ENCODE results near the gene CELSR1.
"Not testable (repeated sequence)": the region's sequence is repeated elsewhere in the genome, so short reads cannot be mapped to it uniquely, and the experiment has no call there.

Gene CELSR1

DNA sequence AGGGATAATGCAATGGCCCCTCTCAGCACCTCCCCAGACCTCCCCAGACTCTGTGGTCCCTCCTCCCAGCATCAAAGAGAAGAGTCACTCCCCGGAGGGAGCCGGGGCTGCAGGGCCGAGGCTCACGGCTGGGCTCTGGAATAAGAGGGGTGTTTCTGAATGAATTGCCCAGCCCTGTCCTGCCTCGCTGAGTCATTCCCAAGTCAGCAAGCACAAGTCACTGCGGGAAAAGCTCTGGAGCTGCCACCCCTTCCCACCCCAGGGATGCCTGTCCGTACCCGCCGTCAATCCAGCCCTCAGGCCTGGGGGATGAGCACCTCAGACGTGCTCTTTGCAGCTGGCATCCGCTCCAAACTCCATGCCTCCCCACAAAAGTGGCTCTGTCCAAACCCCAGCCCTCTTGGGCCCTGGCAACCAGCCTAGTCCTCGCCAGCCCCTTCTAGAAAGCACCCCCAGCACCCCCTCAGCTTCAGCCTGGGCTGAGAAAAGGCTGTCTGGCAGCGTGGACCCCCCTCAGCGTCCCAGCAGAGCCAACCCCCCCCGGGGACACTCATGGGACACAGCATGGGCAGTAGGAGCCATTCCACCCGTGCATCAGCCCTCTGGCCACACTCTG is 22.7 kb downstream of the CELSR1 start:
- no peak for DNase-seq (ENCODE audit: low read depth, low spot score)

DNA sequence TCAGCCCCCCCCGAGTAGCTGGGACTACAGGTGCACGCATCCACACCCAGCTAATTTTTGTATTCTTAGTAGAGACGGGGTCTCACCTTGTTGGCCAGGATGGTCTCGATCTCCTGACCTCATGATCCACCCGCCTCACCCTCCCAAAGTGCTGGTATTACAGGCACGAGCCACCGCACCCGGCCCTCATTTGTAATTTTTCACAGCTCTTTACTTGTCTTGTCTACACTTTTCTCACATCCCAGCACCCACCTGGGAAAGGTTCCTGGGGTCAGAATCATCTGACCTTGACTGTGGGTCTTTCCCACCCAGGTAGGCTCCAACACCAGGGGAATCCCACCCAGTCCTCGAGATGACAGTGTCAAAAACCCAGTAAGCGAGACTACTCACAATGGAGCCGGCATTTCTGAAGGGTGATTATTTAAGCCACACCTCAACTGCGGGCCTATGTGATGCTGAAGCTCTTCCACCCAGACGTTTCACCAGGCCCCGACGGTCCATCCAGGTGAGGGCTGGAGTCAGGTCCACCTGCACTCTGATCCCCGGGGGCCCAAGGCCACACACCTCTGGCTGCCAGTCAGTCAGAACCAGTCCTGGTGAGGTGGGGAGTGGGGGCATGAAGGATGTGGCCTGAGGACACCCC is 23.4 kb downstream of the CELSR1 start:
- no peak for DNase-seq (ENCODE audit: low read depth, low spot score)

DNA sequence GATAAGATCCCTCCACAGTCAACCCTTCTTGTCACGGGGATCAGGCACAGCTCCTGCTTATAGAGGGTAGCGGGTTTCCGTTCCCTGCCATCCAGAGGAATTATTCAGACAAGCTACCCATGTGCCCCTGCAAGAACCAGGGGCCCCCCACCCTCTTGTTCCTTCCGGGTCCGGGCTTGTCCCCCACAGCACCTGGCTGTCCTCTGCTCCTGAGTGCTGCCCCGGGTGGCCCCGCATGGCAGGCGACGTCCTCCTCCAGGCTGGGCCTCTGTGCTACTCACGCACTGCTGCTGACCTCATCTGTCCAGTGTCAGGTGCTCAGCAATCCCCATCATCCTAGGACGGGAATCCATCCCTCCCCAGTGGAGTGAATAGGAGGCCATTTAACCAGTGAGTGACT is 24.7 kb downstream of the CELSR1 start:
- no peak for DNase-seq (ENCODE audit: low read depth, low spot score)

DNA sequence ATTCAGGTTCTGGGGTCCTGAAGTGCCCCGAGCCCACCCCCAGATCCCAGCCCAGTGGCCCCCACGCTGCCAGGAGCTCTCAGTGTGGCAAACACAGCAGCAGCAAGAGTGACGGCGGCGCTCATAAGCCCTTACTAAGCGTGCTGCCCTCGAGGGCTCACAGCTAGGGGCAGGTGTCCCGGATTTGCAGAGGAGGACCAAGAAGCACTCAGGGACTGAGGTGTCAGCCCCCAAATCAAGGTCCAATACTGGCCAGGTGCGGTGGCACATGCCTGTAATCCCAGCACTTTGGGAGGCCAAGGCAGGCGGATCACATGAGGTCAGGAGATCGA is 25.4 kb downstream of the CELSR1 start:
- DNase-seq (ENCODE audit: low read depth, low spot score): no peak

DNA sequence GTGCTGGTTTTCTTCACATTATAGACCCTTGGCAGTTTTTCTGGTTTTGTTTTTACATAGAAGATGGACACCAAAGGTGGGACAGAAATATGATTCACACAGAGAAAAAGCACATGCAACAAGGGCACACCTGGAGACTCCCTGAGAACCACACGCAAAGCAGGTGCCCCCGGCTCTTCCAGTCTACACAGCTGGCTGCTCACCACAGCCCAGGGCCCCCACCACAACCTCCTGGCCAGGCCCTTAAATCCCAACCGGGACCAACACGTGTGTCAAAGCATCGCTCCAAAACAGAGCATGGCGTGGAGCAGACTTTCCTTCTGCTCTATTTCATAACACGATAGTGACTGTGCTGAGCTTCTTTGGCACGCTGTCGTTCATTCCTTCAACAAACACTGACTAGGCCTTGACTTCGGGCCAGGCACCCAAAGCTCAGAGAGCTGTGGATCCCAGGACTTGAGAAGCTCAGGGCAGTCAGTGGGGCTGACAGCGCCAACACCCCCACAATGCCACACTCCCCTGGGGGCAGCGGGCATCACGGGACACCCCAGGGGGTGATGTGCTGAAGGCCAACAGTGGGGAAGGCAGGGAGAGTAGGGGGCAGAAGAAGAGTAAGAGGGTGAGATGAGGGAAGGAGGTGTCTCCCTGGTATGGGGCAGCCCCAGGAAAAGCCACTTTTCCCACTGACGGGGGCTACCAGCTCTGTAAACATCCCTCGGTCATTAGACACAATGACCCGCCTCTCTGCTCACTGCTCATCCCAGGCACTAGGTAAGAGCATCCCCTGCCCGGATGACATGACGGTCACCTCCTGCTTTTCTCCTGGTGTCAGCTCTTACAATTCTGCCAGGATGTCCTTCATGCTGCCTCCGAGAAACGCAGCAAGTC is 26.0 kb downstream of the CELSR1 start:
- no peak for DNase-seq (ENCODE audit: low read depth, low spot score)

DNA sequence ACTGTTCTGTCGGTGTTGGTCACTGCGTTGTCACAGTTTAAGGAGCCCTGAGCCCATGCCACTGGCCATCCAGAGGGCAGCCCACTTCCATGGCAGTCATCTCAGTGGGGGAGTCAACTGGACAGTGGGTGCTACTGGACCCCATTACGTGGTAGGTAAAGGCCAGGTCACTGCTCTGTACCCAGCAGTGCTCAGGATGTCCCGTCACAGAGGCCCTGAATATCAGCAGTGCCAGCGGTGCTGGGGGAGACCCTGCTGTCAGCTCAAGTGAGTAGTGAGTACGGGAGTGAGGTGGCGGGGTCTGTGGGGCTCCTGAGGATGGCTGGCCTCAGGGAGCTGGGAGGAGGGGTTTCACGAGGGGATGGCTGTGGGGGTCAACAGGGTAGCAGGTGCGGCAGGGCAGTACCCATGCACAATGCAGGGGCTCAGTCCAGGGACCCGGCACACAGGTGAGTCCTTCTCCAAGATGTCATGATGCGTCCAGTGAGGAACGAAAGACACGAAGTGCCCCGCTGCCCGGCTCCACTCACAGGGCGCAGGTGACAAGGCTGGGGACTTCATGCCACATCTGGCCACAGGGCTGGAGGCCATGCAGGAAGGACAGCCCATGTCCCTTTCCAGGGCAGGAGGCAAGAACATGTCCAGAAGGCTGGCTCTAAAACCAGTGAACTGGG is 27.9 kb downstream of the CELSR1 start:
- DNase-seq (ENCODE audit: low read depth, low spot score): no peak

DNA sequence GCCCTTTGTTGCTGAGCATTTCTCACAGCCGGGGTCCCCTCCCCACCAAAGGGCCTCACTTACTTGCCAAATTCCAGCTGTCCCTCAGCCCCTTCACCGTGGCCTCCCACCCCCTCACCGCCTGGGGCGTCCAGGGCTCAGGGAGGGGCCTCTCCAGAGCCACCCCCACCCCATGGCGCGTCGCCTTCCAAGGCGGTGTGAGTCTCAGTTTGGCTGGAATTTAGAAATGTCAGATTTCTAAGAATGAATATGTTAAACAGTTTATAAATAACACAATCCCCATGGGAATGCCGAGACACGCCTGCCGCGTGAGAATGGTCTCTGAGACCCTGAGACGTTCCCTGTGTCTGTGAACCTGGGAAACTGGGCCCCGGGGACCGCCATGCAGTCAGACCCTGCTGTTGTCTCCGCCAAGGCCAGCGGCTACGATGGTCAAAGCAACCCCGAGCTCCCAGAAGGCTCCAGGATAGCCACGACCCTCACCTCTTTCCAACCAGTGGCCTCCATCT is 28.9 kb downstream of the CELSR1 start:
- no peak for DNase-seq (ENCODE audit: low read depth, low spot score)

DNA sequence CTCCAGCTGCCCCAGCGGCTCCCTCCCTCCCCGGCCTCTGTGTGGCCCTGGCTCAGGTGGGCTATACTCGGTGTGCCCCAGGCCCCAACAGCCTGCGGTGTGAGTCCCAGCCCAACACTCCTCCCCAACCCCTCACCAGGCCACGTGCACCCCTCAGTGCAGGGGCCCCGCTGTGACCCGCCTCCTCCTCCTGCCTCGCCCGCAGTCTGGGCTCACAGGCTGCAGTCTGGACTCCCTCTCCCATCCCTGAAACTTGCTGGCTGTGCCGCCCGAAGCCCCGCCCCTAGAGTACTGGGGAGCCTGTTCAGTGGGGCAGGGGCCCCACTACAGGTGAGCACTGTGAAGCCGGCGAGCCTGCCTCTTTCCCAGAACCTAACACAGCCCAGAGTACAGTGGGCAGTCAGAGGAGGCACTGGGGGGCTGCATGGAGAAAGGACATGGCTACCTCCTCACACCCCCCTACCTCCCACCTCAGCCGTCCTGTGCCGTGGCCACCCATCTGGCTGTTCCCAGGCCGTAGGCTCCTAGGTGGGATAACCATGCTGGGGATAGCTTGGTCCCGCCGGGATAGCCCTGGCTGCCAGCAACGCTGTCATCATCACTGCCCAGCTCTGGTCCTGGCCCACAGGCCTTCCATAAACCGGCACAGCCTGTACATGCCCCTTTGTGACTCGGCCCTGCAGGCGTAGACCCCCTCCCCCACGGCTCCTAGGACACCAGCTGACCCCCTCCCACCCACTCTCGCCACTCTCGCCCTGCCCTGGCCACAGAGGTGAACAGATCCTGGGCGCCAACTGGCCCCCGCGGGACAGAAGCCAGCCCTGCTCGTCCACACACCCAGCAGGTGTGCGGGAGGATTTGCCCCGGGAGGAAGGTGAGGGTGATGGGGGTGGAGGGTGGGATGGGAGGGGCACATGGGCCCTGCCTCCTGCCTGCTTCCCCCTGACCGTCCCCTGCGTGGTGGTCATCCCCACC is 29.7 kb downstream of the CELSR1 start:
- no peak for DNase-seq (ENCODE audit: low read depth, low spot score)

DNA sequence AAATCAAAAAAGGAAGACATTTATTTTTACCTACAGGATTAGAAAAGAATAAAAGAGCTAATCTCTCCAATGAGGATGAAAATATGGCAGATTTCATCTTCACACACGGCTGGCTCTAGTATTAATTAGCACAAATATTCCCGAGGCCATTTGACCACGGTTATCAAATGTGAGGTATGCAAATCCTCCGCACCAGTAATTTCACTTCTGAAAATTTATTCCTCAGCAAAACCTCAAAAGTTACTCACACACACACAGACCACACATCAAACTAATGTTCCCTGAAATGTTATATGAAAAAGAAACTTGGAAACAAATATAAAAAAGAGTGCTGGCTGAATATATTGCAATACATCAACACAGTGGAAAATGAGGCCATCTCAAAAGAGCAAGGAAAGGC is 32.8 kb downstream of the CELSR1 start:
- DNase-seq (ENCODE audit: low read depth, low spot score): no peak

DNA sequence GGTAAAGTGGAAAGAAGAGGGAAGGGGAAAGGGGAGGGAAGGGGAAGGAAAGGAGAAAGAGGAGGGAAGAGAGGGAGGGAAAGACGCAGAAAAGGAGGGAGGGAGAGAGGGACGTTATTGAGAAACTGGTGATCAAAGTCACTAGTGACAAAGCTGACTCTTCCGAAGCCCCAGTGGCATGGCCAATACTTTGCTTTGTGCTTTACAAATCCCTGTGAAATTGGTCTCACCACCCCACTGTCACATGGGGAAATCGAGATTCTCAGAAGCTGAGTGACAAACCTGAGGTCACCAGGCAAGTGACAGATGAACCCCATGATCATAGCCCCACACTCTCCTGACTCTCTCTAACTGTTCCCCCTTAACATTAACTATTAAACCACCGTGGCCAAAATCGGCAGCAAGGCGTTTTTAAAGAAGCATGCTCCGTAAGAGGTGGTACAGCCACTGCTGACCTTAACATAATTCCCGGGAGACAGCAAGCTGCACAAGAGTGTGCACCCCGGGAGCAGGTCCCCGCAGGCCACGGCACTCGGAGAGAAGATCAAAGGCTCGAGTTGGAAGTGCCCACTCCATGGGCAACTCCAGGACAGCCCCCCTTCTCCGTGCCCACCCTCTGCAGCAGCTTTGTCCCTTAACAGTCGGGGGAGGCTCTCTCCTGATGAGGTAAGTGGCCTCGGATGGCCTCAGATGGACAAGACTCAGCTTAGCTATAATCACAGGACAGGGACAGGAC is 34.8 kb downstream of the CELSR1 start:
- DNase-seq (ENCODE audit: low read depth, low spot score): no peak

DNA sequence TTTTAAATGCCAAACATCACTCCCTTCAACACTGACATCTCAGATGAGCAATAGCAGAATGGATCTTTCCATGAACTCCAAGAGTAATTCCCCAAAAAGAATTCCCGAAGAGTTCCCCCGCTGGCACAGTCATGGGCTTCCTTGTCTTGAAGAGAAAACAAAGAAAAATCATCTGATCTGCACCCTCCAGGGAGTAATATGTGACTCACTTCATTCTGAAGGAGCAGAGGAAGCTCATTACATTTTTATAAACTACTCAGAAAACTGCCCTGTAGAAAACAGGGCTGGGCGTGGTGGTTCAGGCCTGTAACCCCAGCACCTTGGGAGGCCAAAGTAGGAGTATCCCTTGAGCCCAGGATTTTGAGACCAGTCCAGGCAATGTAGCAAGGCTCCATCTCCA is 35.7 kb downstream of the CELSR1 start:
- DNase-seq (ENCODE audit: low read depth, low spot score): peak; percentile 77

DNA sequence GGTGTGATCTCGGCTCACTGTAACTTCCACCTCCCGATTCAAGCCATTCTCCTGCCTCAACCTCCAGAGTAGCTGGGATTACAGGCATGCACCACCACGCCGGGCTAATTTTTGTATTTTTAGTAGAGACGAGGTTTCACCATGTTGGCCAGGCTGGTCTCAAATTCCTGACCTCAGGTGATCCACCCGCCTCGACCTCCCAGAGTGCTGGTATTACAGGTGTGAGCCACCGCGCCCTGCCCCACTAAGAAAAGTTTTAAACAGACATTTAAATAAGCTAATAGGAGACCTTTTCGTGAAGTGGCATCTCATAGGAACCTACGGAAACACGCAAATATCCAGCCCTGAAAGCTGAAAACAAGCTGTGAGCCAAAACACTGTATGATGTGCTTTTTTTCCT is 36.2 kb downstream of the CELSR1 start:
- DNase-seq (ENCODE audit: low read depth, low spot score): not testable (repeated sequence)

DNA sequence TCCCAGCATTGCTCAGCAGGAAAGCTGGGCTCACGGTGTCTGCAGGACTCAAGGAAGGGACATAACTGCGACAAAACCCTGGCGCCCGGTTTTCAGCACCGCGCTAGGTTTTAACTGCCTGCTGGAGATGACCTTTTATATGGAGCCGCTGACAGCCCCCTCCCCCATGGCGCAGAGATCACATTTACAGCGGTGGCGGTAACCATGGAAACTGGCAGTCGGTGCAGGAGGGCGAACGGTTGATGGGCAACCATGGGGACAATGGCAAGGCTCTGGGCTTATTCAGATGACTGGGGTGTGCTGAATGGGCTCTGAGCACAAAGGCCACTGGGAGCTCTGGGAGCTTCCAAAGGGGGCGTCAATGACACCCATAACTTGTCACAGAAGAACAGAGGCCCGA is 37.2 kb downstream of the CELSR1 start:
- no peak for DNase-seq (ENCODE audit: low read depth, low spot score)

DNA sequence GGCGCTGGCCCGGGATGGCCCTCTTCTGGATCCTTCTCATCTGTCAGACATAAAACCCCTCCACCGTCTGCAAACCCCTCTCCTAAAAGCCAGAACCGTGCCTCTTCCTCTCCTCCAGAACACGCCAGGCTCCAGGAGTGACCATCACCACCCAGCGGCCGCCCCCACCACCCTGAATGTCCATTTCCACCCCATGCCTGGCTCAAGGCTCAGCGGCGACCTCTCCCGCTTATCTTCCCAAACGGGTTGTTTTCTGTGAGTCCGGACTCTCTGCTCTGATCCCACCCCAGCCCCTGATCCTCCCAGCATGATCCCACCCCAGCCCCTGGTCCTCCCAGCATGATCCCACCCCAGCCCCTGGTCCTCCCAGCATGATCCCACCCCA is 37.6 kb downstream of the CELSR1 start:
- DNase-seq (ENCODE audit: low read depth, low spot score): no peak

DNA sequence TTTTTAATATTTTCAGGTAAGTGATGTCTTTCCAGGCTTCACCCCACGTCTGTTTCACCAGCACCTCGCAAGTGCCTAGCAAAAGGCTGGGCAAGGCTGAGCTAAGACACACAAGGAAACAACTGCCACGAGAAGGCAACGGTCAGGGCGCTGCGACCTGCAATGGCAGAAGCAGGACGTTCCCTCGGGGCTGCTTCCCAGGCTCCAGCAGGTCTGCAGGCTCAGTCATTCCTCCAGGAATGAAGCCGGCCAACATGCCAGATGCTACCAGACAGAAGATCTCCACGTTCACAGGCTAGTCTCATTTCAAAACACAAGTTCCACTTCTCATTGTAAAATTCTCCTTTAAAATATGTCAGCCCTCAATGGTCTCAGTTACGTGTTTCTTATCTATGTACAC is 45.5 kb downstream of the CELSR1 start:
- DNase-seq (ENCODE audit: low read depth, low spot score): no peak

DNA sequence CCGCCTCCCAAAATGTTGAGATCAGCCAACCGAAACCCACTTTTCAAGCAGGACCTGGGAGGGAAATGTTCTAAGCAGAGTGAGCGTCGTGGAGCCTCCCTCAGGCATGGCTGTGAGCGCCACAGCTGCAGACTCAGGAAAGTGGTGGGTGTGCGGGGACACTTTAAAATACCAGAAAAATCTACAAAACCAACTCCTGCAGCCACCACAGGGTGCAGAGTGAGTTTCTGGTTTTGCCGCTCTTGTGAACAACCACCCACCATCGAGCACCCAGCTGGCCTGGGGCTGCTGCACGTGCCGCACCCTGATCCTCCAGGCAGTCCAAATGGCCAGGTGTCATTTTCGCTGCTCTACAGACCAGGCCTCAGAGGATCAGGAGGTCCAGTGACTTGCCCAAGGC is 46.9 kb downstream of the CELSR1 start:
- no peak for DNase-seq (ENCODE audit: low read depth, low spot score)

DNA sequence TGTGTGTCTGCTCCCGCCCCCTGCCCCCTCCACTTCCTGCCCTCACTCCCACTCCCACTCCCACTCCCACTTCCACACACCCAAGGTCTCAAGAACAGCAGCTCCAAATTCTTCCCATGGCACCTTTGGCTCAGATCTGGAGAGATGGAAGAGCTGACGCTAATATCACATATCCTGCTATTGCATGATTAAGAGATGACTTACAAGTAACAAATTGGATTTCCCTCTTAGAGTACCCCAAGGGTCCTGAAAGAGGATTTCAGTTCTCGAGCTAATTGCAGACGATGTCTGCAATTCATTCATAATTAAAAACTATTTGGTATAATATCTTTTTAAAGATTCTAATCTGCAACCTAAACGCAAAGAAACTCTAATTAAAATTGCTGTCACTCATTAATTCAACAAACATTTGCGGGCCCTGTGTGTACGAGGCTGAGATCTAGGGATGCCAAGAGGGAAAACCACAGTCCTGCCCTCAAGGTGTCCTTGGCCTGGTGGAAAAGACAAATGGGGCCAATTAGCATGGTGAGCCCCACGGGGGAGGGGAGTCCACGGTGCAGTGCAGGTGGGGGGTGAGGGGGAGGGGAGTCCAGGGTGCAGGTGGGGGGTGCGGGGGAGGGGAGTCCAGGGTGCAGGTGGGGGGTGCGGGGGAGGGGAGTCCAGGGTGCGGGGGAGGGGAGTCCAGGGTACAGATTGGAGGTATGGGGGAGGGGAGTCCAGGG is 50.3 kb downstream of the CELSR1 start:
- no peak for DNase-seq (ENCODE audit: low read depth, low spot score)

DNA sequence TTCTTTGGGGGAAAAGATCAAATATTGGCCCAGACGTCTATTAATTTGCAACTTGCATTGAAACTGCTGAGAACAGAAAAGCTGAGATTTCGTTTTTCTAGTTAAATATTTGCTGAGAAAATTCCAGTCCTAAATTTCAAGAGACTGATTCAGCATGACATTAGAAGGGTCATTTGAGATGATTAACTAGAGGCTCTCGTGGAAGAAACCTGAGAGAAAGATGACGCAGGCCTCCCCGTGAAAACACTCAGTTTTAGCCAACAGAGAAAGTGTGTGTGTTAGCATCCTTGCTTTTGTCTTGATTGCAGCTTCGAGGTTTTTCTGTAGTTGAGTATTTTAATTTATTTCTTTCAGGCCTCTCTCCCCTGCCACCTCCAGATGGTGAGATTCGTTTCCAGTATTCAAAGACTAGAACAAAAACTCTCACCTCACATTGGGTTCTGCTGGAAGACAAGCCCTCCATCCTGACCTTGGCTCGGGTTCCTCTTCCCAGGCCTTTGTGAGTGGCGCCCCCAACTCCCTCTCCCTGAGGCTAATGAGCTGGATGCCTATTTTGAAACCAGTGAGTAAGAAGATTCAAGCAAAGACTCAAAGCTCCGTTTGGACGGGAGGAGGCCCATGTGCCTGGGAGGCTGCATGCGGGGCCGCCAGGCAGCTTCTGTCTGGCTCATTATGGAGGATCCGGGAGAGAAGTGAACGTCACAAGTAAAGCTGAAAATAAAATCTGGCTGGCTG is 52.4 kb downstream of the CELSR1 start:
- DNase-seq (ENCODE audit: low read depth, low spot score): no peak
